AG04450 (cell line): ENCODE results near the gene SEPSECS. TPM values are rescaled to one million over a fixed set of nuclear protein-coding genes. Genes with fewer than 3 reads are reported as not detected.

Experiments
- CTCF ChIA-PET: fragments of 300-600, 350-600 bp; formaldehyde crosslinking; extraction: SDS; loops from one replicate; lab custom pipeline; 2022; ENCODE audit warnings: antibody characterized with exemption, inconsistent platforms; lab: Charles Lee
- POLR2A ChIA-PET: fragments of 350-600 bp; formaldehyde crosslinking; extraction: SDS; loops from one replicate; lab custom pipeline; 2021; ENCODE audit warnings: antibody characterized with exemption, inconsistent platforms; lab: Yijun Ruan, JAX
- DNase-seq: peaks from one replicate; pipeline ENCODE4 v3.0.0-alpha.2; 2011; ENCODE audit warnings: low read depth, low spot score
- H3K27ac ChIP-seq: one replicate; pipeline ENCODE4 v1.5.1; 2012; ENCODE audit warnings: low read depth, low read length, control low read depth
- H3K27me3 ChIP-seq: one replicate; pipeline ENCODE4 v1.6.0; 2012; ENCODE audit warnings: low read length; ENCODE audit not compliant: control insufficient read depth, insufficient read depth
- H3K4me3 ChIP-seq: 2 replicates; pipeline ENCODE4 v1.5.1; 2011; ENCODE audit warnings: mild to moderate bottlenecking, low read depth, low read length, control low read depth
- H3K9me3 ChIP-seq: 2 replicates; pipeline ENCODE4 v1.5.1; 2012; ENCODE audit warnings: low read length; ENCODE audit not compliant: control insufficient read depth, insufficient read depth
- CTCF ChIP-seq: IDR thresholded peaks from 2 replicates; pipeline ENCODE4 v1.5.1; 2011; ENCODE audit warnings: low read depth, low read length, control low read depth, inconsistent platforms
- polyA plus RNA-seq: library from polyadenylated mRNA; depleted of rRNA; stranded (reverse); fragments of >200 nt; gene quantifications from 2 replicates; pipeline ENCODE4 v1.2.3, GENCODE V29; 2011

The SEPSECS gene
- polyA plus RNA-seq, 1 experiment: 6.2 TPM

GRCh38 chr4:25158817-25159216 lies 1.4 kb downstream of the SEPSECS start:
- POLR2A ChIA-PET: no interaction called here
- no peak for TF ChIP-seq CTCF
- H3K27ac ChIP-seq: no peak overlapping the region
- no peak for DNase-seq
- H3K27me3 ChIP-seq: no peaks in the 10 kb centered on the region
- no peak overlapping the region for H3K4me3 ChIP-seq
- no peaks in the 10 kb centered on the region for H3K9me3 ChIP-seq
- CTCF ChIA-PET: interaction anchor here (1.4 to 1.7 kb wide), 2 partner anchors 14 to 15 kb away, joined by 3 to 13 read pairs; no protein-coding TSS in a partner anchor

DNA sequence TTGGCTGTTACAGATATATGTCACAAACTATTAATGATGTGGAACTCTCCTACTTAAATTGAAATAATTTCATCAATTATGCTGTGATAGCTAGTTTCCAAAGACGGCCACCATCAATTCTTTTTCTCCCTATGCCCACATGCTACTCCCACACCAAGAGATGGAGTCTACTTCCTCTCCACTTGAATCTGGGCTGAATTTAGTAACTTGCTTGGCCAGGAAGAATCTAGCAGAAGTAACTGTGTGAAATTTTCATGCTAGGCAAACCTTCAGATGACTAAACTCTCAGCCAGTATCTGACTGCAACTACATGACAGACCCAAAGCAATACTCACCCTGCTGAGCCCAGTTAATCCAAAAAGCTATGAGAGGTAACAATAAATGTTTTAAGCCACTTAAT lies 3.2 kb downstream of the SEPSECS start:
- H3K9me3 ChIP-seq: no peaks in the 10 kb centered on the region
- no peaks in the 10 kb centered on the region for H3K27me3 ChIP-seq
- DNase-seq: no peak
- H3K4me3 ChIP-seq: no peak overlapping the region
- no peak overlapping the region for H3K27ac ChIP-seq
- no peak for TF ChIP-seq CTCF
- POLR2A ChIA-PET: interaction anchor here (0.7 kb wide), 1 partner anchor 542 kb away, joined by 4 read pairs; no protein-coding TSS in a partner anchor
- CTCF ChIA-PET: interaction anchor here (0.7 to 1.7 kb wide), 3 partner anchors 12 to 143 kb away, joined by 3 to 13 read pairs (median 5); no protein-coding TSS in a partner anchor

DNA sequence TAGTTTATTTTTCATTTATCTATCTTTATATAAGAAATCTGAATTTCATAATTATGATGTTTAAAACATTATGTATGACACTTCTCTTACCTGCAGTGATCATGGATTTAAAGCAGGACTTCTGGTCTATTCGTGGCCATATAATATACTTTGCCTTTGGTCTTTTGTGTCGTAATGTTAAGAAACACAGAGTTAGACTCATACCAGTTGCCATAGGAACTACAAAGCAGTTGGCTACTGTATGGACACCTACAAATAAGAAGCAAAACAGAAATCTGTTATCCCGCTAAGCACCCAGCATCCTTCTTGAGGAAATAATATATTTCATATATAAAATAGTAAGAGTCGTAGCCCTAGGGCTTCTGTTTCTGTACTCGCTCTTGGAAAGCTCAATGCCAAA lies 4.3 kb downstream of the SEPSECS start:
- no peak overlapping the region for H3K4me3 ChIP-seq
- CTCF ChIA-PET: interaction anchor here (1.4 kb wide), 1 partner anchor 11 kb away, joined by 5 read pairs; no protein-coding TSS in a partner anchor
- no peak overlapping the region for H3K27ac ChIP-seq
- TF ChIP-seq CTCF: no peak
- H3K9me3 ChIP-seq: no peaks in the 10 kb centered on the region
- POLR2A ChIA-PET: no interaction called here
- DNase-seq: no peak
- no peaks in the 10 kb centered on the region for H3K27me3 ChIP-seq

DNA sequence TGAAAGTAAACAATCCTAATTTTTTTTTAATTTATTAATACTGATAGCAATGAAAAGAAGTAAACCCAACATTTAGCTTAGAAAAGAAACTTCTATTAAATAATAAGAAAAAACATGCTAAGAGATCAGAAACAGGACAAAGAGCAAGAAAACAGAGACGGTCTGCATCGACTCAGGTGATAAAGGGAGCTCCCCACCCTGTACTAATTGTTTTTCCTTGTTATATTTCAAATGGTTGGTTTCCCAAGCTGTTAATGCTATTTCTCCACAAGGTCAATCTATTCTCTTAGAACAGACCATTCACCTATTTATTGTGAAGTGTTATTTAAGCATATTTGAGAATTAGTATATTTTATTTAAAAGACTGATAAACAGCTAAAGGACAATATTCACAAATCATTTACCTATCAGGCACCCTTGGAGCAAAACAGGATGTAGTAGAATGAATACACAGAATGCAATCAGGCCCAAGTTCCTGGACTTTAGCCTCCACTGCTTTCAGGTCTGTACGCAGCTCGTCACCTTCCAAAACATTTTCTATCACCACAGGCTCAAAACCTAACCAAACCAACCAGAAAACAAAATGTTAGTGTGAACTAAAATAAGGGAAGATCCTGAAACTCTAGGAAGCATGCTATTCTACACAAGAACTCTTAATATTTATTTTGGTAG lies 5.5 kb downstream of the SEPSECS start:
- H3K27me3 ChIP-seq: no peaks in the 10 kb centered on the region
- POLR2A ChIA-PET: no interaction called here
- no peak overlapping the region for H3K27ac ChIP-seq
- DNase-seq: no peak
- H3K4me3 ChIP-seq: no peak overlapping the region
- H3K9me3 ChIP-seq: no peaks in the 10 kb centered on the region
- CTCF ChIA-PET: interaction anchor here (1.1 to 2.9 kb wide), 2 partner anchors 11 to 157 kb away, joined by 5 to 29 read pairs; no protein-coding TSS in a partner anchor
- no peak for TF ChIP-seq CTCF

DNA sequence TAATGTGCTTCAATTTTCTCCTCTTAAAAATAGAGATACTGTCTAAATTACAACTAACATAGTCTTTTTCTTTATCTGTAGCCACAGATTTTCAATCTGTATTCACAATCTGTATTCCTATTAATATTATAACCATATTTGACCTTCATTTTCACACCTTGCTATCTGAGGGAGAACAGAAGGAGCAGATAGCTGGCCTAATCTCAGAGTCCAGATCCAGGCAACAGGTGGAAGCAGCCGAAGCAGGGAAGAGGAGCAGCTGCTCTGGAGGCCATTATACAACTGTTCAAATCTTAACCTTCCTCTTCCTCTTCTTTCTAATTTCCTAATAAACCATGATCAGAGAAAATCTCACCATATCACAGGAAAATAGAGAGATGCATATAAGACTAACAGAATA lies 14.2 kb downstream of the SEPSECS start:
- no peak for TF ChIP-seq CTCF

More for the DNA sequence above, 14.2 kb downstream of the SEPSECS start:
- Histone ChIP-seq H3K27ac (no peak overlapping the region), H3K4me3 (no peak overlapping the region), H3K27me3 (no peaks in the 10 kb centered on the region), H3K9me3 (no peaks in the 10 kb centered on the region)
- ChIA-PET POLR2A (no interaction called here), CTCF (interaction anchor here (2.1 to 4.2 kb wide), 3 partner anchors 12 to 166 kb away, joined by 6 to 40 read pairs (median 25); no protein-coding TSS in a partner anchor)
- DNase-seq: no peak
